ENCODE measurements around the gene HCN3. TPM values are rescaled to one million over a fixed set of nuclear protein-coding genes. Genes with fewer than 3 reads are reported as not detected.

HCN3 gene
- total RNA-seq, 1 experiment from 2014 or later = 5.4 TPM

- Histone ChIP-seq H3K9ac (ENCODE audit: extremely low read depth, insufficient read length, low read length) (no peak overlapping the region), H3K79me2 (ENCODE audit: insufficient read depth, low read length) (no peaks in the 10 kb centered on the region), H3K27me3 (ENCODE audit: insufficient read depth, low read length) (no peaks in the 10 kb centered on the region), H3K79me1 (ENCODE audit: insufficient read depth, low read depth, low read length, poor library complexity, severe bottlenecking) (no peaks in the 10 kb centered on the region), H2BK120ac (ENCODE audit: low read depth, low read length, poor library complexity, severe bottlenecking) (no peak overlapping the region), H2BK12ac (ENCODE audit: insufficient read length, low read depth, low read length) (no peak overlapping the region), H4K5ac (ENCODE audit: insufficient read length, low read depth, low read length) (no peak overlapping the region), H2BK20ac (ENCODE audit: low read depth, low read length, poor library complexity, severe bottlenecking) (no peak overlapping the region), H3K4me1 (ENCODE audit: insufficient read depth, low read length) (no peaks in the 10 kb centered on the region), H4K20me1 (ENCODE audit: control insufficient read depth, insufficient read depth, insufficient read length) (no peaks in the 10 kb centered on the region), H2BK5ac (ENCODE audit: insufficient read length, low read length) (no peak overlapping the region), H3K27ac (ENCODE audit: insufficient read length, low read depth, low read length) (no peak overlapping the region), H3K4ac (ENCODE audit: low read depth, low read length) (no peak overlapping the region), H3K4me2 (ENCODE audit: insufficient read depth, insufficient read length, low read length) (no peak overlapping the region), H2BK15ac (ENCODE audit: low read depth, low read length) (no peak overlapping the region), H3K9me3 (ENCODE audit: control insufficient read depth, low read depth, low read length) (no peaks in the 10 kb centered on the region), H4K91ac (ENCODE audit: insufficient read length, low read depth, low read length) (no peak overlapping the region), H3K56ac (ENCODE audit: insufficient read length, low read depth, low read length) (no peak overlapping the region), H3K18ac (ENCODE audit: insufficient read length, low read depth, low read length) (no peak overlapping the region), H3K23me2 (ENCODE audit: insufficient read length, low read depth, low read length, poor library complexity, severe bottlenecking) (no peaks in the 10 kb centered on the region), H3T11ph (ENCODE audit: low read length) (no peak overlapping the region), H2AFZ (ENCODE audit: low read length) (no peak overlapping the region), H3K14ac (ENCODE audit: insufficient read depth, low read length) (no peak overlapping the region), H2AK5ac (ENCODE audit: insufficient read length, low read length) (no peak overlapping the region), H3K23ac (ENCODE audit: insufficient read length, low read depth, low read length) (no peak overlapping the region), H4K8ac (replicated peaks; ENCODE audit: insufficient read length, low read depth, low read length) (no peak overlapping the region)
- peaks cover 19 to 56% (median 51%) of the 10 kb centered on the region in 3 experiments; a peak in 6 of 7 replicates for H3K36me3 Mint-ChIP-seq (ENCODE audit: insufficient read depth in 1 of 3, low read depth in 3 of 3)
- no peak for DNase-seq
- no peak overlapping the region for H3K27ac Mint-ChIP-seq
- H3K4me3 Mint-ChIP-seq = no peak overlapping the region
- H3K9me3 Mint-ChIP-seq = no peaks in the 10 kb centered on the region
- no peaks in the 10 kb centered on the region for H3K27me3 Mint-ChIP-seq (ENCODE audit: low read depth)
- H3K4me1 Mint-ChIP-seq = no peaks in the 10 kb centered on the region
- TF ChIP-seq CTCF (conservative IDR thresholded peaks at IDR 0.05) = no peak
- WGBS (ENCODE audit: extremely low coverage, insufficient read length, low lambda C conversion rate) = no CpG with 5 or more reads among the region's 1 CpG
These were observed 57.7 kb downstream of the HCN3 start for GRCh38 chr1:155334962-155335361.

Other genes starting within 250 kb of the HCN3 start
- 0.35 and 0.44 TPM in 2 replicates for gene DCST2, start 243.7 kb upstream of the HCN3 start, total RNA-seq (2021)
- gene DCST1, start 243.6 kb upstream of the HCN3 start, total RNA-seq (2021) = not detected in 2 replicates
- 29.6 and 30.6 TPM in 2 replicates for gene ADAM15, start 226.1 kb upstream of the HCN3 start, total RNA-seq (2021)
- gene EFNA4, start 213.7 kb upstream of the HCN3 start, total RNA-seq (2021) = 11.7 and 11.8 TPM in 2 replicates
- 3.9 and 4.6 TPM in 2 replicates for gene EFNA3, start 198.6 kb upstream of the HCN3 start, total RNA-seq (2021)
- gene EFNA1, start 149.6 kb upstream of the HCN3 start, total RNA-seq (2021) = 1.4 and 1.9 TPM in 2 replicates
- gene SLC50A1, start 141.6 kb upstream of the HCN3 start, total RNA-seq (2021) = 24.9 and 26.0 TPM in 2 replicates
- 47.4 and 48.5 TPM in 2 replicates for gene DPM3, start 136.9 kb upstream of the HCN3 start, total RNA-seq (2021)
- gene KRTCAP2, start 104.2 kb upstream of the HCN3 start, total RNA-seq (2021) = 149 and 152 TPM in 2 replicates
- 16.5 and 18.4 TPM in 2 replicates for gene TRIM46, start 103.6 kb upstream of the HCN3 start, total RNA-seq (2021)
- 5.0 and 5.9 TPM in 2 replicates for gene THBS3, start 69.6 kb upstream of the HCN3 start, total RNA-seq (2021)
- gene MTX1, start 68.8 kb upstream of the HCN3 start, total RNA-seq (2021) = 43.6 and 45.0 TPM in 2 replicates
- 40.8 and 41.0 TPM in 2 replicates for gene ENTREP3, start 22.0 kb upstream of the HCN3 start, total RNA-seq (2021)
- gene SCAMP3, start 15.1 kb upstream of the HCN3 start, total RNA-seq (2021) = 52.5 and 54.0 TPM in 2 replicates
- 77.5 and 81.5 TPM in 2 replicates for gene CLK2, start 4.0 kb upstream of the HCN3 start, total RNA-seq (2021)
- 0.13 TPM in 1 of 2 replicates, not detected in the other for gene PKLR, start 24.0 kb downstream of the HCN3 start, total RNA-seq (2021)
- gene FDPS, start 31.4 kb downstream of the HCN3 start, total RNA-seq (2021) = 271 and 273 TPM in 2 replicates
- gene RUSC1, start 43.4 kb downstream of the HCN3 start, total RNA-seq (2021) = 66.9 and 70.8 TPM in 2 replicates

Data from H9 (cell line).